SH-SY5Y (cell line): ENCODE results near the gene LSM10.

ENCODE experiments used
- GATA2 ChIP-seq: IDR thresholded peaks from 2 replicates; pipeline ENCODE4 v1.6.1; 2011; ENCODE audit warnings: mild to moderate bottlenecking, low read depth, low read length
- GATA3 ChIP-seq: IDR thresholded peaks from 2 replicates; pipeline ENCODE4 v1.6.1; 2011; ENCODE audit warnings: low read depth, mild to moderate bottlenecking, low read length, moderate library complexity

The LSM10 gene

DNA sequence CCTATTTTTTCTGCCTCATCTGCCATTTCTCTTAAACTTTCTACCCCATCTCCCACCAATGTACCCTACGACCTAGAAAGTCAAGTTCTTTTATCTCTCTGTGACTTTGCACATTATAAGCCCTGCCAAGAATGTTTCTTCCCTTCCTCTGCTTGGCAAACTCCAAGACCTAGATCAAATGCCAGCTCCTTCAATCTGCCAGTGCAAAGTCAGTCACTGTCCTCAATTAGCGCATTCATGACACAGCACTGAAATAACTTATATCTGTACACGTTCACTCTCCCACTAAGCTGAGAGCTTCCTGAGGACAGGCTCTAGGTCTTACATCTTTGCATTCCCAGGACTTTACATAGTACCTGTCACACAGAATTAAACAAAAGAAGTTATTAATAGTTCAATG lies 21.4 kb upstream of the LSM10 start:
- TF ChIP-seq GATA2 (no peak), GATA3 (no peak)

DNA sequence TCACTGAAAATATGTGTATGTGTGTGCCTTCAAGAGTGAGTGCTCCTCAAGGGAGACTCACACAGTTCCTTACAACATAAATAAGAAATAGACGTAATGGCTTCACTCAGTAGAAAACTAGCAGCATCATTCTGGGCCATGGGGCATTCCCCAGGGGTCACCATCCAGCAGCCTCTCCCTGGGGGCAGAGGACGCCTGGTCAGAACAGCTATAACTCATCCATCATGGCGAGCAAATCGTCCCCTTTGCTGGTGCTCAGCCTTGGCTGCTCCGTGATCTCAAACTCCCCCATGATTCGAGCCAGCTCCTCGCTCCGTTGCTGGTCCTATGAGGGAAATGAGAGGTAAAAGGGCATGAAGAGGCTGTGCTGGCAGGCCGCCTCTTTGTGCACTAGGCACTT lies 20.2 kb upstream of the LSM10 start:
- TF ChIP-seq GATA2 (no peak), GATA3 (no peak)

DNA sequence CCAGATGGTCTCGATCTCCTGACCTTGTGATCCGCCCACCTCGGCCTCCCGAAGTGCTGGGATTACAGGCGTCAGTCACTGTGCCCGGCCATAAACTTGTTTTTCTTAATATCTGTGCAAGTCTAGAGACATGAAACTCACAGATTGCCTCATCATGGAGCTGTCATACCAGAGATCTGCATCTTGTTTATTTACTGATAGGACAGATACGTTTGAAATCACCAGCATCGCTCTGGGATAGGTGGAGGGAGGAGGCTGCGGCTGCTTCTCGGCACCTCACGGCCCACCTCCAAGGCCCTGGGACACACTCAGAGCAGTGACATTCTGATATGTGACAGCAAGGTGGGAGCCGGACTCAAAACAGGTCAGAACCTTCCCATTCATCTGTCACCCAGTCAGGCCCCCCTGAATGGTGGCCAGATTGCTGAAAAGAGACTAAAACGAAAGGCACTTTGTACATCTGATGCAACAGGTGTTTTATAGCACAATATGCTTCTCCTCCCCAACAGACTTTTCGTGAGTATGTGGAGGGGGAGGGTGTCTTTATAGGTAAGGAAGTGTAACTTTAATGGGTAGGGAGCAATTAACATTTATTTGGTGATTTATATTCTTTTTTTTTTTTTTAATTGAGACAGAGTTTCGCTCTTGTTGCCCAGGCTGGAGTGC lies 18.1 kb upstream of the LSM10 start:
- TF ChIP-seq GATA3: no peak
- TF ChIP-seq GATA2: no peak

DNA sequence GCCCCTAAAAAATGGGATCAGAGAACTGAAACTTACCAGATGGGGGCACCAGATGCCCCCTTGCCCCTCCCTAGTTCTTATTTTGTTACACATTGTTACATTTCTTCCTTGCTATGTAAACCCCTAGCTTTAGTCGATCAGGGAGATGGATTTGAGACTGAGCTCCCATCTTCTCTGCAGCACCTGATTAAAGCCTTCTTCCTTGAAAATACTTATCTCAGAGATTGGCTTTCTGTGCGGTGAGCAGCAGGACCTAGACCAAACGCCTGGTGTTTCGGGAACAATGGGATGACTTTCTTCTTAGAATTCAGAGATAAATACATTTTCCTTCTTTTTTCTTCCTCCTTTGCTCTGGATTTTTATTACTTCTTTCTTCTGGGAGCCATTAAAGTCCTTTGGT lies 16.7 kb upstream of the LSM10 start:
- TF ChIP-seq GATA3 (no peak), GATA2 (no peak)

DNA sequence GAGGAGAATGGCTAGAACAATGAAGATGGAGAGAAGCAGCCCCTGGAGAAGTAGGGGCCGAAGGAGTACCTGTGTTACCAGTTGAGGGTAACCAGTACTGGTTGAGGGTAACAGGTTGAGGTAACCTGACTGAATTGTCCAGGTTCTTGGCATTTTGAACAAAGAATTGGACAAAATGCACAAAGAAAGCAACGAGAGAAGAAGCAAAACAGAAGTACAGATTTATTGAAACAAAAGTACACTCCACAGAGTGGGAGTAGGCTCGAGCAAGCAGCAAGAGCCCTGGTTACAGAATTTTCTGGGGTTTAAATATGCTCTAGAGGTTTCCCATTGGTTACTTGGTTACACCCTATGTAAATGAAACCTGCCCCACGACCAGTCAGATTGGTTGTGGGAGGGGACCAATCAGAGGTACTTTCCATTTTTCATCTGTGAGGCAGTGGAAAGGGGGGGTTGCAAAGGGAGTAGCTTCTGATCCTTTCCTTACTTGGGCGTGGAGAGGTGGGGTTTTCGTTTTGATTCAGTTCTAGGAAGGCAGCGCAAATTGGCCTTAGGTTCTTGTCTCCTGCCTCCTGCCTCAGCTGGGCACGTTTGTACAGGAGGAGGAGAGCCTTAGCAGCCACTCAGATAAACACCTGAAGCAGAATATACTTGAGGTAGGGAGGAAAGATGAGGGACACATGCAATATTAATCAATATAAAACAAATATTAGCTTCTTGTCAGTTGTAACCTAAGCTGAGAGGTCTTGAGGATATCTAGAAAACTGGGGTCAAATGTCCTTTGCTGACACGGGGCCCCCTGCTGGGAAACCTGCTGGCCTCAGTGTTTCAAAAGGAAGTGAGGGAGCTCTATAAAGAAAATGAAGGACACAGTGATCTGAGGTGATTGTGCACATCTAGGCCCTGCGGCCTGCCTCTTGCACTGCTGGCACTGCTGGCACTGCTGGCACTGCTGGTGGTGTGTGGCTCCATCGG lies 14.3 kb upstream of the LSM10 start:
- TF ChIP-seq GATA2 (no peak), GATA3 (no peak)

DNA sequence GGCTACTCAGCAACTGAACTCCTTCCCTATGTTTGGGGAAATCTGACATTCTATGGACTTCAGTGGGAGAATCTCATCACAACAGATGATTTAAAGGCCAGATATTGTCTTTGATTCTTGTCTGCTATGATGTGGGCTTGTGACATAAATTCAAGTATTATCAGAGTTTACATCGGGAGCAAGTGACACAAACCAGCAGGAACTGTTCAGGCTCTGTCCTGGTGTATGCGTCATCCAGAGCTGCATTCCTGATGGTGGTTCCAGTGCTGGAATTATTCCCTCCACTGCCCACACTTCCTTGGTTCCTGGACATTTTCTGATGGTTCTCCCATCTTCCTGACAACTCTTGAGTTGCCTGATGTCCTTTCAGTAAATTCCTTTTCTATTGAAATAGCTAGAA lies 10.8 kb upstream of the LSM10 start:
- TF ChIP-seq GATA2 (peak; percentile 94), GATA3 (peak; percentile 87)

DNA sequence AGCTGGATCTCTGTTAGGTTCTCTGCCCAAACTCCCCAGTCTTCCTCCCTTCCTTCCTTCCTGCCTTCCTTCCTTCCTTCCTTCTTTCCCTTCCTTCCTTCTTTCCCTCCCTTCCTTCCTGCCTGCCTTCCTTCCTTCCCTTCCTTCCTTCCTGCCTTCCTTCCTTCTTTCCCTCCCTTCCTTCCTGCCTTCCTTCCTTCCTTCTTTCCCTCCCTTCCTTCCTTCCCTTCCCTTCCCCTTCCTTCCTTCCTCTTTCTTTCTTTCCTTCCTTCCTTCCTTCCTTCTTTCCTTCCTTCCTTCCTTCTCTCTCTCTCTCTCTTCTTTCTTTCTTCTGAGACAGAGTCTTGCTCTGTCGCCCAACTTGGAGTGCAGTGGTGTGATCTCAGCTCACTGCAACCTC lies 8.7 kb upstream of the LSM10 start:
- TF ChIP-seq GATA3 (no peak), GATA2 (no peak)

DNA sequence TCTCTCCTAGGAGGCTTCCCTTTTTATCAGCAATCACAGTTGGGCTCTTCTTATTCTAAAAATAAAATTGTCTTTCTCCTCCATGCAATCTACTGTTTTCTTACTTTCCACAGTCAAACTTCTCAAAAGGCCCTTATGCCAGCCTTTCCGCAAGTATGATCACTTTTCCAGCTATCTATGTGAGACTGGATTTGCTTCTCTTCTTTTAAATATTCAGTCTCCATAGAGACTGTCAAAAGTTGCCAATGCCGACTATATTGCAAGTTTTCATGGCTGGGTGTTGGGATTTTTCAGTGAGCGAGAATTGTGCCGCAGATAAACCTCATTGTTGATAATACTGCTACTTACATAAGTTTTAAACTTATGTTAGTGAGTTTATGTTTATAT lies 4.8 kb upstream of the LSM10 start:
- TF ChIP-seq GATA3 (no peak), GATA2 (no peak)

DNA sequence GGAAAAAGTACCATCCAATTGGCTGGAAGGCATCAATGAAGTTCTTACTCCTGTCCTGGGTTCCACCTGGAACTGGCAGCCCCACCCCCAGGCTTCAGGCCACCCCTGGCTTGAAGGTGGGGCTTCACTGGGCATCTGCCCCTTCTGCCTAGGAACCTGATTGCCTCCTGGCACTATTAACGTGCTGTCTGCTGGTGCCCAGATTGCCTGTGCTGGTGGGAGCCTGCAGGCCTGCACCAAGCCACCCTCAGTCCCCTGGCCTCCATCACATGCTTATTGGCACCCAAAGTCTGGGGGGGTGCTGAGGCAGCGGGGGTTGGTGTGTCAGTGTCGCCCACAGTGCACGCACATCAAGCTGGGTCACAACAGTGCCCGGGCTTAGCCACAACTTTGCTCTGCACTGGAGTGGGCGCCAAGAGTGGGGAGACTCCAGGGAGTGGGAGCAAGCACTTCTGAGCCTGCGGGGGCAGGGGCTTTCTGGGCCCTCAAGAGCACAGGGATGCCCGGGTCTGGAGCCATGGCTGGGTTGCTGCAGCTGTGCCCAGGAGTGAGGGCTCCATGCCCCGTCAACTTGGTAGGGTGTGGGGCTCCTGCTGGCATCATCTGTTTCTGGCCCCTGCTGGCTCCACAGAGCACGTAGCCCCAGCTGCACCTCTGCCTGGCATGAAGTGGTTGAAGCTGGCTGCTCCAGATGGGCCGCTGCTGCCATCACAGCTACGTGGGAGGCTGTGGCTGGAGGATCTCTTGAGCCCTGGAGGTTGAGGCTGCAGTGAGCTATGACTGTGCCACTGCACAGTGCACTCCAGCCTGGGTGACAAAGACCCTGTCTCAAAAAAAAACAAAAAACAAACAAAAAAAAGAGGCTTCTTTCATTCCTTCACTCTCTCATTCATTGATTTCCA lies 4.1 kb upstream of the LSM10 start:
- TF ChIP-seq GATA2 (no peak), GATA3 (no peak)

DNA sequence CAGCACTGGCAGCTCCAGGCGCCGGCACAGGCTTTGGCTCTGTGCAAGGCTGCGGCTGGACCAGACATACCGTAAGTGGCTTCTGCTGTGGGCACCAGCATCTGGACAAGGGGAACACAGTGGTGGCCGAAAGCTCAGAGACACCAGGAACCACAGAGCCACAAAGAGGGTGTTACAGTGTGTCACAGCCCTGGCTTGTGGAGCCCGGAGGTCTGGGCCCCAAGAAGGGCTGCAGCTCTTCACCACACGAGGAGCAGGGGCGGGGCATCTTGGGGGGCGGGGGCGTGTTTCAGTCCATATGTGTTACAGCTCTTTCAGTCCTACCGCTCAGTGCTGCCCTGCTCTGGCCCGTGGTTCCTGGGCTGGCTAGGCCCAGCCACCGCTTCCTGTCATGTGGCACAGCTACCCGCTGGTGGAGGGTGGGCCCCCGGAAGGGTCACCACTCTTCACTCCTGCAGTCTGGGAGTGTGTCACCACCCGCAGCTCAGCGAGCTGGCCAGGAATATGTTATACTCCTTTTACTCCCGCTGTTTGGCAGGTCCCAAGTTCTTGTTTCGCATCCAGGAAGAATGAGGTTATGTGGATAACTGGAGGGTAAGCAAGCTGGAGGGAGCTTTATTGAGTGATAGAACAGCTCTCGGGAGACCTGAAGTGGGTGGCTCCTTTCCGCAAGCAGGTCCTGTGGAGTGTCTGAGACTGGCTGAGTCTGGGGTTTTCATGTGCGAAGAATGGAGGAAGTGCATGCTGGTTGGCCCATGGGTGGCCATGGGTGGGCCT lies 3.3 kb upstream of the LSM10 start:
- TF ChIP-seq GATA2 (no peak), GATA3 (no peak)

DNA sequence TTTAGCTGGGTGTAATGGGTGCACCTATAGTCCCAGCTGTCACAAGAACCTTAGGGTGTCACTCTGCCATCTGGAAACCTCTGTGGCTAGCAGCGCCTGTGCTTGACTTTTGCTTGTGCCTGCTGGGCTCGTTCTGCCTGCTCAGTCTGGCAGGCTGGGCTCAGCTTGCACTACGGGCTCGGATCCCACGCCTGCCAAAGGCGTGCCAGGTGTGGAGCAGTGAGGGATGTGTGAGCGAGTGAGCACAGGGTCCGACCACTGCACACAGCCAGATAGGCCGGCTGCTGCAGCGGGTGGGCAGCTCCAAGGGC lies 2.8 kb upstream of the LSM10 start:
- TF ChIP-seq GATA3: no peak

DNA sequence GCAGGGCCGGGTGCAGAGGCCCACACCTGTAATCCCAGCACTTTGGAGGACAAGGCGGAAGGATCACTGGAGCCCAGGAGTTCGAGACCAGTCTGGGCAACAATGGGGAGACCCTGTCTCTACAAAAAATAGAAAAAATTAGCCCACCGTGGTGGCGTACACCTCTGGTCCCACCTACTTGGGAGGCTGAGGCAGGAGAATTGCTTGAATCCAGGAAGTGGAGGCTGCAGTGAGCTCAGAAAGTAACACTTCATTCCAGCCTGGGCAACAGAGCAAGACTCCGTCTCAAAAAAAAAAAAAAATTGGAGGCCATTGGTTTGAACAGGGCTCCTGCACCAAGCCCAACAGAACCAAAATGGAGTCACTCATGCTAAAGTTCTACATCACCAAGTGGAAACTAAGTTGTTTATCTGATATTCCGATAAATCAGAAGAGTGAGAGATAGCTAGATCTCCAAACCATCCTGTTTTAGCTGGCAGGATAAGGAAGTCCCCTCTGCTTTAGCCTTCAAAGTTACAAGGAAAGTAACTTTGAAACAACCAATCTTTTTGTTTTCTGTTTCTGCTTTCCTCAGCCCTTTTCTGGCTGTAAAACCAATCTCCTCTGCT lies 766 bp upstream of the LSM10 start:
- no peak for TF ChIP-seq GATA2
- TF ChIP-seq GATA3: no peak

DNA sequence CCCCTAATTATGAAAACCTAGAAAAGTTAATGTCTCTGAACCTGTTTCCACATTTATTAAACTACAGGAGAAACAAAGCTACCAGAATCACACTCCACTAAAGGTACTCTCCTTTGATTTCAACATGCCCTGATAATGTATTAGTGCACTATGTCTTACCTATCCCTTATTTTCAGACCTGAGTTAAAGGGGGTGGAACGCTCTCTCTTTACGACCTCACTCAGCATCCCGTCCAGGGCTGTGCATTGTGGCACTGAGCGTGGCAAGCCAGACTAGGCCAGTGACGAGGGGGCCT lies 678 bp downstream of the LSM10 start:
- TF ChIP-seq GATA2: no peak
- no peak for TF ChIP-seq GATA3
